Measurements from ENCODE around the gene IPO9. TPM values are rescaled to one million over a fixed set of nuclear protein-coding genes. Genes with fewer than 3 reads are reported as not detected.

The IPO9 gene
- total RNA-seq, 2 experiments from 2014 or later: 67.6 to 67.9 TPM

DNA sequence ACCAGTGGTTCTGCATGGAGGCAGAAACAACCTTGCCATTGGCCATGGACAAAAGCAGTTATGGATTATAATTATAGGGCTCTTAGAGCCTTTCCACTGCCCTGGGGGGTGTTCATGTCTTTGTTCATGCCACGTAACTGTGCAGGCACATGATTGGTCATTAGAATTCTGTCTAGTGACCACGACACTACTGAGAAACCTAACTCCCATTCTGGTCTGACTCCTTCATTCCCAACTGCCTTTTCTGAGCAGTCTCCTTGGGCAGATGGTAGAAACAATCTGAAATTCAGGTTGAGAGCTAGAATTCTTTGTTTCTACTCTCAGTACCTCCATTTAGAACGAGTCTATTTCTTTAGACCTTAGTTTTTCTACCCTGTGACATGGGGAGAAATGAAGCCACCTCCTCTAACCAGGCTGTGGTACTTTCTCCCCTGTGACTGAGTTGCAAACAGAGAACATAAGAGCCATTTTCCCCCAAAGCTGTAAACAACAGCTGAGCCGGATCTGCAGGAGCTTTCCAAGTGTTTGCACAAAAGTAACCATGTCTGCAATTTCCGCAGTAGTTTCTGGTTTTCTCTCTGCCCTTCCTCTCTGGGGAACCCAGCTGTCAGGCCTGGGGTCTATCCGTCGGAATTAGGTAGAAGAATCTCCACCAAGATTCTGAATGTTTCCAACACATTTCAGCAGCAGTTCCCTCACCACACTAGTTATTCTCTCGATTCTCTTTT lies 37.7 kb upstream of the IPO9 start:
- H3K36me3 Mint-ChIP-seq: no peaks in the 10 kb centered on the region
- H3K27me3 Mint-ChIP-seq: no peaks in the 10 kb centered on the region
- H3K9me3 Mint-ChIP-seq: no peaks in the 10 kb centered on the region
- intact Hi-C loops (cut with micrococcal nuclease): no loop called here
- H3K27ac Mint-ChIP-seq: no peak overlapping the region
- ChIA-PET POLR2A (no interaction called here), CTCF (interaction anchor here (0.8 to 15.6 kb wide), 7 partner anchors 13 to 251 kb away, joined by 3 to 298 read pairs (median 3); no protein-coding TSS in a partner anchor)
- no peak overlapping the region for H3K4me3 Mint-ChIP-seq
- no peak for DNase-seq
- H3K4me1 Mint-ChIP-seq (ENCODE audit: low read depth): no peaks in the 10 kb centered on the region

- Mint-ChIP-seq H3K4me1 (ENCODE audit: low read depth) (no peaks in the 10 kb centered on the region), H3K36me3 (no peaks in the 10 kb centered on the region), H3K9me3 (no peaks in the 10 kb centered on the region), H3K4me3 (no peak overlapping the region), H3K27me3 (no peaks in the 10 kb centered on the region), H3K27ac (no peak overlapping the region)
- ChIA-PET CTCF (interaction anchor here (1.0 to 15.6 kb wide), 5 partner anchors 22 to 251 kb away, joined by 3 to 298 read pairs (median 3); no protein-coding TSS in a partner anchor), POLR2A (no interaction called here)
- no peak for DNase-seq
- intact Hi-C loops (cut with micrococcal nuclease): no loop called here
Measured at GRCh38 chr1:201791779-201792173, 37.2 kb upstream of the IPO9 start.

DNA sequence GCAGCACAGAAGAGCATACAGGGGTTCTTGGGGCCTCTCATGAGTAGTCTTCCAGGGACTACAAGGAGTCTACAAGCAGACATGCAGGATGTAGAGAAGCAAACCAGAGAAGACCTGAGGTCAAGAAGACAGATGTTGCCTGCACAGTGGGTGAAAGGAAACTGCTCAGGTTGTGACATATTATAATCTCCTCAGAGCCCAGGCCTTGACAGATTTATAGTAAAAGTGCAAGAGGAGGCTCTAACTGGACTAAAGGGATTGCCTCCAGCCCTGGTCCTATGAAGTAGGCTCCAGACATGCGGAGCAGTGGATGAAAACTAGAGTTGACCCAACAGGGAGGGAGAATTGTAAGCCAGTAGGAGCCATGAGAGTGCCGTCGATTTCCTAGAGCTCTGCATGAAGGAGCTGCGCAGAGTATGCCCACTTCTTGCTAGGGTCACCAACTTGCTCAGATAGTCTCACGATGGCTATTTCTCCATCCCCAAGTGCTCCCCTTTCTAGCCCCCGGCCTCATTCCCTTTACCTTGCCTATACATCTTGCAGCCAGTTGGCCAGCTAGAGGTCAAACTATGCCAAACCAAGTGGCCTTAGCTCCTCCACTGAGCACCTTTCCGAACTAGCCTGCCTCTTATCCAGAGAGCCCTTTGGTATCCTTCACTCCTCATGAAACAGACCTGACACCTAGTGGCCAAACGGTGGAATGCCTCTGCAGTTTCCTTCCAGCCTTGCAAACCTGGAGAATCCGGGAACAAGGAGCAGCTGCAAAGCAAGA lies 36.2 kb upstream of the IPO9 start:
- no peaks in the 10 kb centered on the region for H3K27me3 Mint-ChIP-seq
- no peak overlapping the region for H3K4me3 Mint-ChIP-seq
- intact Hi-C loops (cut with micrococcal nuclease): loop anchor here (1.0 kb wide), 2 partner anchors 83 to 233 kb away; no protein-coding TSS in a partner anchor
- no peaks in the 10 kb centered on the region for H3K4me1 Mint-ChIP-seq (ENCODE audit: low read depth)
- ChIA-PET POLR2A (no interaction called here), CTCF (interaction anchor here (0.6 to 15.6 kb wide), 30 partner anchors 10 to 344 kb away, joined by 3 to 298 read pairs (median 5); no protein-coding TSS in a partner anchor)
- H3K9me3 Mint-ChIP-seq: no peaks in the 10 kb centered on the region
- no peak overlapping the region for H3K27ac Mint-ChIP-seq
- peak; percentile 59 for DNase-seq
- H3K36me3 Mint-ChIP-seq: no peaks in the 10 kb centered on the region

GRCh38 chr1:201793306-201793925 lies 35.5 kb upstream of the IPO9 start:
- intact Hi-C loops (cut with micrococcal nuclease): loop anchor here (1.0 kb wide), 2 partner anchors 84 to 234 kb away; no protein-coding TSS in a partner anchor
- Mint-ChIP-seq H3K4me1 (ENCODE audit: low read depth) (no peaks in the 10 kb centered on the region), H3K36me3 (no peaks in the 10 kb centered on the region), H3K27me3 (no peaks in the 10 kb centered on the region), H3K4me3 (no peak overlapping the region), H3K27ac (no peak overlapping the region), H3K9me3 (no peaks in the 10 kb centered on the region)
- POLR2A ChIA-PET: no interaction called here
- no peak for DNase-seq
- CTCF ChIA-PET: interaction anchor here (0.6 to 15.6 kb wide), 30 partner anchors 10 to 345 kb away, joined by 3 to 298 read pairs (median 5); no protein-coding TSS in a partner anchor

GRCh38 chr1:201795066-201795465 lies 33.9 kb upstream of the IPO9 start:
- DNase-seq: no peak
- Mint-ChIP-seq H3K36me3 (no peaks in the 10 kb centered on the region), H3K27ac (no peak overlapping the region), H3K4me3 (no peak overlapping the region), H3K4me1 (ENCODE audit: low read depth) (no peaks in the 10 kb centered on the region), H3K27me3 (no peaks in the 10 kb centered on the region), H3K9me3 (no peaks in the 10 kb centered on the region)
- ChIA-PET POLR2A (interaction anchor here (0.6 kb wide), 1 partner anchor 389 kb away, joined by 3 read pairs; no protein-coding TSS in a partner anchor), CTCF (interaction anchor here (0.7 to 15.6 kb wide), 10 partner anchors 11 to 359 kb away, joined by 3 to 298 read pairs (median 4); partner anchors contain the start of gene IPO9)
- intact Hi-C loops (cut with micrococcal nuclease): no loop called here

- Mint-ChIP-seq H3K4me3 (no peak overlapping the region), H3K27ac (no peak overlapping the region), H3K36me3 (no peaks in the 10 kb centered on the region), H3K4me1 (ENCODE audit: low read depth) (no peaks in the 10 kb centered on the region), H3K9me3 (no peaks in the 10 kb centered on the region), H3K27me3 (no peaks in the 10 kb centered on the region)
- POLR2A ChIA-PET: no interaction called here
- no peak for DNase-seq
- intact Hi-C loops (cut with micrococcal nuclease): no loop called here
- CTCF ChIA-PET: no interaction called here
Measured at GRCh38 chr1:201800246-201800645, 28.7 kb upstream of the IPO9 start.

GRCh38 chr1:201806801-201807200 lies 22.2 kb upstream of the IPO9 start:
- POLR2A ChIA-PET: no interaction called here
- Mint-ChIP-seq H3K36me3 (peaks cover 2% of the 10 kb centered on the region), H3K4me1 (ENCODE audit: low read depth) (no peaks in the 10 kb centered on the region), H3K9me3 (no peaks in the 10 kb centered on the region), H3K27me3 (no peaks in the 10 kb centered on the region), H3K4me3 (no peak overlapping the region), H3K27ac (no peak overlapping the region)
- intact Hi-C loops (cut with micrococcal nuclease): no loop called here
- CTCF ChIA-PET: interaction anchor here (0.8 to 2.1 kb wide), 4 partner anchors 11 to 292 kb away, joined by 3 to 11 read pairs (median 6); partner anchors contain the start of gene IPO9
- DNase-seq: no peak

DNA sequence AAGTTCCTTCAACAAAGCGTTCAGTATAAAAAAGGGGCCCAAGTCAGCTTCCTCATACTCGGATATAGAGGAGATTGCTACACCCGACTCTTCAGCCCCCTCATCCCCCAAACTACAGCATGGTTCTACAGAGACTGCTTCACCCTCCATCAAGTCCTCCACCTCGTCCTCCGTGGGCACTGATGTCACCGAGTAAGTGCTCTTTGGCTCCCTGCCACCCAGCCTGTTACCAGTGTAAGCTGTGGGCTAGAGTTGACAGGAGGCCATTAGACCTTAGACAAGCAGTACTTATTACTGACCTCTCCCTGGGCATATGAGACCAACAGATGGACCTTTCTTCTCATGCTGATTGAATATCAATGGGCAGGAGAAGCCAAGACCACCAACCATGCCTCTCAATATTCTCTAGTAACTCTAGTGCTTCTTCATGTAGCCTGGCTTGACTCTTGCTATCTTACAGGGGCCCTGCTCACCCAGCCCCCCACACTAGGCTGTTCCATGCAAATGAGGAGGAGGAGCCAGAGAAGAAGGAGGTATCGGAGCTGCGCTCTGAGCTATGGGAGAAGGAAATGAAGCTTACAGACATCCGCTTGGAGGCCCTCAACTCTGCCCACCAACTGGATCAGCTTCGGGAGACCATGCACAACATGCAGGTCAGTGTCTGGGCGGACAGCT lies 20.9 kb upstream of the IPO9 start:
- POLR2A ChIA-PET: no interaction called here
- Mint-ChIP-seq H3K4me3 (no peak overlapping the region), H3K4me1 (ENCODE audit: low read depth) (no peaks in the 10 kb centered on the region), H3K9me3 (no peaks in the 10 kb centered on the region), H3K36me3 (peaks cover 2% of the 10 kb centered on the region), H3K27me3 (no peaks in the 10 kb centered on the region), H3K27ac (no peak overlapping the region)
- no peak for DNase-seq
- intact Hi-C loops (cut with micrococcal nuclease): no loop called here
- CTCF ChIA-PET: interaction anchor here (0.8 to 1.9 kb wide), 2 partner anchors 15 to 21 kb away, joined by 3 to 7 read pairs; partner anchors contain the start of gene IPO9

DNA sequence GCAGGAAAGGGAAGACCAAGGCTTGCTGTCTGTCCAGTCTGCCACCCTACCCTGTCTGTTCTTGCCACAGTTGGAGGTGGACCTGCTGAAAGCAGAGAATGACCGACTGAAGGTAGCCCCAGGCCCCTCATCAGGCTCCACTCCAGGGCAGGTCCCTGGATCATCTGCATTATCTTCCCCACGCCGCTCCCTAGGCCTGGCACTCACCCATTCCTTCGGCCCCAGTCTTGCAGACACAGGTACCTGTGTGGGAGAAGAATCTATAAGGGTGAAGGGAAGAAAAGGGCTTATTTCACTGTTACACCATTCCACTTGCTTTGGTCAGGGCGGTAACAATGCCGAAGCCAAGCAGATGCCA lies 20.3 kb upstream of the IPO9 start:
- Mint-ChIP-seq H3K27ac (no peak overlapping the region), H3K4me3 (no peak overlapping the region), H3K9me3 (no peaks in the 10 kb centered on the region), H3K36me3 (peaks cover 2% of the 10 kb centered on the region), H3K27me3 (no peaks in the 10 kb centered on the region), H3K4me1 (ENCODE audit: low read depth) (no peaks in the 10 kb centered on the region)
- CTCF ChIA-PET: no interaction called here
- POLR2A ChIA-PET: no interaction called here
- intact Hi-C loops (cut with micrococcal nuclease): no loop called here
- DNase-seq: no peak

GRCh38 chr1:201809876-201810275 lies 19.1 kb upstream of the IPO9 start:
- no peak for DNase-seq
- H3K27ac Mint-ChIP-seq: no peak overlapping the region
- H3K4me1 Mint-ChIP-seq (ENCODE audit: low read depth): no peaks in the 10 kb centered on the region
- POLR2A ChIA-PET: no interaction called here
- H3K4me3 Mint-ChIP-seq: no peak overlapping the region
- peaks cover 2% of the 10 kb centered on the region for H3K36me3 Mint-ChIP-seq
- intact Hi-C loops (cut with micrococcal nuclease): no loop called here
- H3K27me3 Mint-ChIP-seq: no peaks in the 10 kb centered on the region
- H3K9me3 Mint-ChIP-seq: no peaks in the 10 kb centered on the region
- CTCF ChIA-PET: interaction anchor here (0.8 kb wide), 1 partner anchor 17 kb away, joined by 6 read pairs; no protein-coding TSS in a partner anchor

- Mint-ChIP-seq H3K27me3 (no peaks in the 10 kb centered on the region), H3K36me3 (peaks cover 2% of the 10 kb centered on the region), H3K4me3 (no peak overlapping the region), H3K27ac (no peak overlapping the region), H3K9me3 (no peaks in the 10 kb centered on the region), H3K4me1 (ENCODE audit: low read depth) (no peaks in the 10 kb centered on the region)
- intact Hi-C loops (cut with micrococcal nuclease): no loop called here
- CTCF ChIA-PET: interaction anchor here (1.1 kb wide), 1 partner anchor 17 kb away, joined by 3 read pairs; no protein-coding TSS in a partner anchor
- no peak for DNase-seq
- POLR2A ChIA-PET: no interaction called here
Measured at GRCh38 chr1:201810466-201811216, 18.3 kb upstream of the IPO9 start.

Data from activated CD4-positive, alpha-beta memory T cell treated with anti-CD3 and anti-CD28 coated beads for 36 hours (primary cell).